ENCODE data around the gene RABGGTB. TPM values are rescaled to one million over a fixed set of nuclear protein-coding genes. Genes with fewer than 3 reads are reported as not detected.
"Not testable (repeated sequence)": the region's sequence is repeated elsewhere in the genome, so short reads cannot be mapped to it uniquely, and the experiment has no call there.

The RABGGTB gene
- total RNA-seq, 1 experiment from 2014 or later: 139 TPM

DNA sequence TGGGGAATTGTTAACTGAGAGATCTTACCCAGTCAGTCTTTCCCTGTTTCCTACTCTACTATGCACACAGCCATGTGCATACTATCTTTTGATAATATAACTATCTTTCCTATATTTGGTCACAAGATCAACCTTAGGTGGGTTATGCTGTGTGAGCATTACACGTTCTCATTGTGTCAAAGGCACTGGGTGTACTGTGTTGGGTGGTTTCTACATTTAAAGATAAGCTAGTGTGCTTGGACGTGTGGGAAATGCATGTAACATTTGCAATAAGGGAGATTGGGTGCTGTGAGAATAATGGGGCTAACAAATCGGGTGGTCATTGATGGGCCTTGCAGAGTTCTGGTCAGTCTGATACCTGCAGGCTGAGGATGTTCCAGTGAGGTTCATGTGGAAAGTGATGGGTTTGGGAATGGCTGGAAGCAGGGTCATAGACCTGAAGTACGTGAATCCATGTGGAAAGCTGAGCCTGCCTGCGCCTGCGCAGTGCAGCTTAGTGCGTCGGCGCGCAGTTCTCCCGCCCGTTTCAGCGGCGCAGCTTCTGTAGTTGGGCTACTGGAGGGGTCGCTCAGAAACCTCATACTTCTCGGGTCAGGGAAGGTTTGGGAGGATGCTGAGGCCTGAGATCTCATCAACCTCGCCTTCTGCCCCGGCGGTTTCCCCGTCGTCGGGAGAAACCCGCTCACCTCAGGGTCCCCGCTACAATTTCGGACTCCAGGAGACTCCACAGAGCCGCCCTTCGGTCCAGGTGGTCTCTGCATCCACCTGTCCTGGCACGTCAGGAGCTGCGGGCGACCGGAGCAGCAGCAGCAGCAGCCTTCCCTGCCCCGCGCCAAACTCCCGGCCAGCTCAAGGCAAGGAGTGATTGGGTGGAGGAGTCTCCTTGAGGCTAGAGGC lies 10.6 kb downstream of the RABGGTB start, which contains the start of gene MSH4 (continued):
- TF ChIP-seq, protein P1, sequence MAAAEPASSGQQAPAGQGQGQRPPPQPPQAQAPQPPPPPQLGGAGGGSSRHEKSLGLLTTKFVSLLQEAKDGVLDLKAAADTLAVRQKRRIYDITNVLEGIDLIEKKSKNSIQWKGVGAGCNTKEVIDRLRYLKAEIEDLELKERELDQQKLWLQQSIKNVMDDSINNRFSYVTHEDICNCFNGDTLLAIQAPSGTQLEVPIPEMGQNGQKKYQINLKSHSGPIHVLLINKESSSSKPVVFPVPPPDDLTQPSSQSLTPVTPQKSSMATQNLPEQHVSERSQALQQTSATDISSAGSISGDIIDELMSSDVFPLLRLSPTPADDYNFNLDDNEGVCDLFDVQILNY (CRISPR knock-in tag; IDR thresholded peaks at IDR 0.05): 0 out of 2 replicates have a peak, but pooled peaks have one; percentile 32
- TF ChIP-seq, protein P2, sequence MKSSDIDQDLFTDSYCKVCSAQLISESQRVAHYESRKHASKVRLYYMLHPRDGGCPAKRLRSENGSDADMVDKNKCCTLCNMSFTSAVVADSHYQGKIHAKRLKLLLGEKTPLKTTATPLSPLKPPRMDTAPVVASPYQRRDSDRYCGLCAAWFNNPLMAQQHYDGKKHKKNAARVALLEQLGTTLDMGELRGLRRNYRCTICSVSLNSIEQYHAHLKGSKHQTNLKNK (CRISPR knock-in tag; IDR thresholded peaks at IDR 0.05): 0 out of 2 replicates have a peak, but pooled peaks have one; percentile 58
- TF ChIP-seq CREM (CRISPR knock-in tag; IDR thresholded peaks at IDR 0.05): no peak

- ChIA-PET CTCF (no interaction called here), POLR2A (interaction anchor here (1.1 to 2.2 kb wide), 2 partner anchors 9 to 11 kb away, joined by 4 to 12 read pairs; partner anchors contain the start of gene RABGGTB)
- DNase-seq (ENCODE audit: low spot score): no peak
- Mint-ChIP-seq H3K4me1 (no peaks in the 10 kb centered on the region), H3K36me3 (peaks cover 48% of the 10 kb centered on the region), H3K27me3 (ENCODE audit: low read depth) (no peaks in the 10 kb centered on the region; the same call in 1 of the 2 replicates), H3K27ac (no peak overlapping the region), H3K9me3 (no peaks in the 10 kb centered on the region), H3K4me3 (no peak overlapping the region)
- ATAC-seq: no peak; the same call in 1 of the 2 replicates
- TF ChIP-seq TCF7 (CRISPR knock-in tag; IDR thresholded peaks at IDR 0.05; ENCODE audit: low read depth): no peak
- TF ChIP-seq NFATC4 (CRISPR knock-in tag; IDR thresholded peaks at IDR 0.05): peak; percentile 12; the same call in 1 of the 2 replicates
- TF ChIP-seq ZBTB43 (CRISPR knock-in tag; IDR thresholded peaks at IDR 0.05): no peak
- no peak for TF ChIP-seq NFE2L1 (CRISPR knock-in tag; IDR thresholded peaks at IDR 0.05)
- TF ChIP-seq, protein P1 (CRISPR knock-in tag; IDR thresholded peaks at IDR 0.05): 0 out of 2 replicates have a peak, but pooled peaks have one; percentile 4
- no peak for TF ChIP-seq CREM (CRISPR knock-in tag; IDR thresholded peaks at IDR 0.05)
- TF ChIP-seq FOXJ3 (CRISPR knock-in tag; IDR thresholded peaks at IDR 0.05; ENCODE audit: borderline replicate concordance): no peak
These were observed 11.2 kb downstream of the RABGGTB start for GRCh38 chr1:75797273-75797588.

DNA sequence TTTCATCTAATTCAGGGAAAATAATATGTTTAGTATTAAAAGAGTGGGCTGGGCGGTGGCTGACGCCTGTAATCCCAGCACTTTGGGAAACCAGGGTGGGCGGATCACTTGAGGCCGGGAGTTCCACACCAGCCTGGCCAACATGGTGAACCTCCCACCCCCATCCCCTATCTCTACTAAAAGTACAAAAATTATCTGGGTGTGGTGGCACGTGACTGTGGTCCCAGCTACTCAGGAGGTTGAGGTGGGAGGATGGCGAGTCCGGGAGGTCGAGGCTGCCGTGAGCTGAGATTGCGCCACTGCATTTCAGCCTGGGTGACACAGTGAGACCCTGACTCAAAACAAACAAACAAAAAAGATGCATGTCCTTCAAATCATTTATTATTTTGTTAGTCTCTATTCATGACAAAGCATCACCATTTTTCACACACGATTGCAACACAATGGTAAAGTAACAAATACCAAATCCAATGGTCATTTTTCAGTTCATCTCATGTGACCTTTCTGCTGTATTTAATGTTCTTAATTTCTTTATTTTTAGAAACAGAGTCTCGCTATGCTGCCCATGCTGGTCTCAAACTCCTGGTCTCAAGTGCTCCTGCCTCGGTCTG lies 11.7 kb downstream of the RABGGTB start:
- no peaks in the 10 kb centered on the region for H3K9me3 Mint-ChIP-seq
- CTCF ChIA-PET: no interaction called here
- peak; percentile 1 for ATAC-seq

DNA sequence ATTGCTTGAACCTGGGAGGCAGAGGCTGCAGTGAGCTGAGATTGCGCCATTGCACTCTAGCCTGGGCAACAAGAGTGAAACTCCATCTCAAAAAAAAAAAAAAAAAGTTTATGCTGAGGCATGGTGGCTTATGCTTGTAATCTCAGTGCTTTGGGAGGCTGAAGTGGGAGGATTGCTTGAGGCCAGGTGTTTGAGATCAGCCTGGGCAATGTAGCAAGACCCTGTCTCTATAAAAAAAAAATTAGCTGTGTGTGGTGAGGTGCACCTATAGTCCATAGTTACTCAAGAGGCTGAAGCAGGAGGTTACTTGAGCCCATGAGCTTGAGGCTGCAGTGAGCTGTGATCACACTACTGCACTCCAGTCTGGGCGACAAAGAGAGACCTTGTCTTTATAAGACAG lies 15.4 kb downstream of the RABGGTB start:
- DNase-seq (ENCODE audit: low spot score); H3K27me3 Mint-ChIP-seq (ENCODE audit: low read depth); H3K4me3 Mint-ChIP-seq; ATAC-seq; H3K4me1 Mint-ChIP-seq; POLR2A ChIA-PET; H3K9me3 Mint-ChIP-seq; H3K27ac Mint-ChIP-seq; CTCF ChIA-PET: not testable (repeated sequence)
- H3K36me3 Mint-ChIP-seq: peaks cover 13% of the 10 kb centered on the region

More for the DNA sequence above, 11.7 kb downstream of the RABGGTB start:
- Mint-ChIP-seq H3K4me1 (no peaks in the 10 kb centered on the region), H3K27me3 (ENCODE audit: low read depth) (no peaks in the 10 kb centered on the region; the same call in 1 of the 2 replicates), H3K27ac (no peak overlapping the region), H3K36me3 (peaks cover 43% of the 10 kb centered on the region), H3K4me3 (no peak overlapping the region)
- peak; percentile 17; the same call in 1 of the 2 replicates for TF ChIP-seq NFATC4 (CRISPR knock-in tag; IDR thresholded peaks at IDR 0.05)
- peak; percentile 8; the same call in 1 of the 2 replicates for TF ChIP-seq ZNF532 (CRISPR knock-in tag; IDR thresholded peaks at IDR 0.05; ENCODE audit: borderline replicate concordance)
- TF ChIP-seq NR3C1 (CRISPR knock-in tag; conservative IDR thresholded peaks at IDR 0.05; ENCODE audit: low read depth): no peak
- POLR2A ChIA-PET: interaction anchor here (1.1 to 2.2 kb wide), 2 partner anchors 9 to 11 kb away, joined by 4 to 12 read pairs; partner anchors contain the start of gene RABGGTB
- no peak for DNase-seq (ENCODE audit: low spot score)

Measured in WTC11 (cell line).